HEK293 (cell line): ENCODE results near the gene TRAF2.

Experiments used
- CTCF ChIA-PET: fragments of 350-600 bp; formaldehyde crosslinking; extraction: SDS; loops from one replicate; lab custom pipeline; 2021; ENCODE audit warnings: antibody characterized with exemption; lab: Yijun Ruan, JAX
- POLR2A ChIA-PET: fragments of 300-600 bp; formaldehyde crosslinking; extraction: SDS; loops from one replicate; lab custom pipeline; 2020; ENCODE audit warnings: antibody characterized with exemption, inconsistent platforms; lab: Yijun Ruan, JAX
- H3K27ac ChIP-seq: fragments of 200-500 bp; sonication (Bioruptor generic); 2 replicates; pipeline ENCODE4 v1.5.1; 2014; ENCODE audit warnings: low read depth, low read length, control low read depth, inconsistent platforms; ENCODE audit errors: extremely low read depth
- H3K36me3 ChIP-seq, 2 experiments: fragments of 200-500 bp in 1 of 2; sonication (Bioruptor generic) in 1 of 2; 1 replicate in 1 of 2; 2 replicates in 1 of 2; pipeline ENCODE4 v1.5.1; 2014 to 2017; ENCODE audit warnings: inconsistent platforms in 2 of 2, low read length in 2 of 2; ENCODE audit not compliant: control insufficient read depth in 2 of 2, insufficient read depth in 1 of 2
- H3K4me1 ChIP-seq: fragments of 200-500 bp; sonication (Bioruptor generic); 2 replicates; pipeline ENCODE4 v1.5.1; 2014; ENCODE audit warnings: mild to moderate bottlenecking, low read length, inconsistent platforms; ENCODE audit not compliant: control insufficient read depth, insufficient read depth
- H3K4me3 ChIP-seq: 2 replicates; pipeline ENCODE4 v1.5.1; 2011; ENCODE audit warnings: low read depth, mild to moderate bottlenecking, control low read depth, low read length, moderate library complexity
- H3K9me3 ChIP-seq: fragments of 200-500 bp; sonication (Bioruptor generic); 2 replicates; pipeline ENCODE4 v1.5.1; 2014; ENCODE audit warnings: low read depth, low read length, inconsistent platforms; ENCODE audit not compliant: control insufficient read depth, insufficient read depth
- BCL11A ChIP-seq: fragments of 450-650 bp; formaldehyde crosslinking; IDR thresholded peaks from 2 replicates; pipeline ENCODE4 v1.5.1; 2016; ENCODE audit warnings: low read depth, missing biosample characterization, missing genetic modification characterization
- BCL11B ChIP-seq: fragments of 450-650 bp; formaldehyde crosslinking; IDR thresholded peaks from 2 replicates; pipeline ENCODE4 v1.5.1; 2016; ENCODE audit warnings: low read depth, missing biosample characterization, missing genetic modification characterization
- FEZF1 ChIP-seq: fragments of 450-650 bp; formaldehyde crosslinking; IDR thresholded peaks from 2 replicates; pipeline ENCODE4 v1.5.1; 2016; ENCODE audit warnings: missing biosample characterization, missing genetic modification characterization
- GLI4 ChIP-seq: fragments of 450-650 bp; formaldehyde crosslinking; IDR thresholded peaks from 2 replicates; pipeline ENCODE4 v1.5.1; 2016; ENCODE audit warnings: missing biosample characterization, missing genetic modification characterization
- GLIS2 ChIP-seq: fragments of 450-650 bp; formaldehyde crosslinking; IDR thresholded peaks from 2 replicates; pipeline ENCODE4 v1.5.1; 2016; ENCODE audit warnings: missing biosample characterization, missing genetic modification characterization
- KLF1 ChIP-seq: fragments of 450-650 bp; formaldehyde crosslinking; IDR thresholded peaks from 2 replicates; pipeline ENCODE4 v1.5.1; 2016; ENCODE audit warnings: missing biosample characterization, missing genetic modification characterization
- KLF7 ChIP-seq: fragments of 450-650 bp; formaldehyde crosslinking; IDR thresholded peaks from 2 replicates; pipeline ENCODE4 v1.5.1; 2016; ENCODE audit warnings: missing biosample characterization, missing genetic modification characterization, borderline replicate concordance
- PRDM4 ChIP-seq: fragments of 450-650 bp; formaldehyde crosslinking; IDR thresholded peaks from 2 replicates; pipeline ENCODE4 v1.5.1; 2017; ENCODE audit warnings: missing biosample characterization, missing genetic modification characterization
- ZBTB20 ChIP-seq: fragments of 450-650 bp; formaldehyde crosslinking; IDR thresholded peaks from 2 replicates; pipeline ENCODE4 v1.5.1; 2016; ENCODE audit warnings: missing biosample characterization, missing genetic modification characterization
- ZBTB8A ChIP-seq: fragments of 450-650 bp; formaldehyde crosslinking; IDR thresholded peaks from 2 replicates; pipeline ENCODE4 v1.5.1; 2016; ENCODE audit warnings: missing biosample characterization, missing genetic modification characterization
- ZFHX2 ChIP-seq: fragments of 450-650 bp; formaldehyde crosslinking; conservative IDR thresholded peaks from 2 replicates; pipeline ENCODE4 v1.5.1; 2016; ENCODE audit warnings: missing biosample characterization, missing genetic modification characterization
- ZNF16 ChIP-seq: fragments of 450-650 bp; formaldehyde crosslinking; IDR thresholded peaks from 2 replicates; pipeline ENCODE4 v1.5.1; 2016; ENCODE audit warnings: low read depth, missing biosample characterization, missing genetic modification characterization
- ZNF292 ChIP-seq: fragments of 450-650 bp; formaldehyde crosslinking; IDR thresholded peaks from 2 replicates; pipeline ENCODE4 v1.5.1; 2016; ENCODE audit warnings: low read depth, missing biosample characterization, missing genetic modification characterization, borderline replicate concordance
- ZNF341 ChIP-seq: fragments of 450-650 bp; formaldehyde crosslinking; IDR thresholded peaks from 2 replicates; pipeline ENCODE4; 2016; ENCODE audit warnings: low read depth, missing biosample characterization, missing genetic modification characterization
- ZNF501 ChIP-seq: fragments of 450-650 bp; formaldehyde crosslinking; IDR thresholded peaks from 2 replicates; pipeline ENCODE4 v1.5.1; 2016; ENCODE audit warnings: missing biosample characterization, missing genetic modification characterization
- ZNF518A ChIP-seq: fragments of 450-650 bp; formaldehyde crosslinking; conservative IDR thresholded peaks from 2 replicates; pipeline ENCODE4 v1.5.1; 2016; ENCODE audit warnings: low read depth, missing biosample characterization, missing genetic modification characterization
- ZNF571 ChIP-seq: fragments of 450-650 bp; formaldehyde crosslinking; IDR thresholded peaks from 2 replicates; pipeline ENCODE4 v1.5.0; 2017; ENCODE audit warnings: missing biosample characterization, missing genetic modification characterization
- ZNF658 ChIP-seq: fragments of 450-650 bp; formaldehyde crosslinking; IDR thresholded peaks from 2 replicates; pipeline ENCODE4; 2016; ENCODE audit warnings: missing biosample characterization, missing genetic modification characterization
- ZSCAN18 ChIP-seq: fragments of 450-650 bp; formaldehyde crosslinking; IDR thresholded peaks from 2 replicates; pipeline ENCODE4 v1.5.1; 2016; ENCODE audit warnings: missing biosample characterization, missing genetic modification characterization
- ZSCAN23 ChIP-seq: fragments of 450-650 bp; formaldehyde crosslinking; IDR thresholded peaks from 2 replicates; pipeline ENCODE4 v1.5.1; 2016; ENCODE audit warnings: missing biosample characterization, missing genetic modification characterization
- ZXDB ChIP-seq: fragments of 450-650 bp; formaldehyde crosslinking; IDR thresholded peaks from 2 replicates; pipeline ENCODE4 v1.5.1; 2016; ENCODE audit warnings: missing biosample characterization, missing genetic modification characterization

TRAF2 gene

GRCh38 chr9:136839229-136840139 lies 46.8 kb upstream of the TRAF2 start:
- ChIA-PET CTCF (interaction anchor here (0.7 to 3.3 kb wide), 5 partner anchors 8 to 196 kb away, joined by 3 to 13 read pairs (median 3); no protein-coding TSS in a partner anchor), POLR2A (interaction anchor here (0.5 to 1.2 kb wide), 3 partner anchors 20 to 183 kb away, joined by 3 to 4 read pairs (median 4); no protein-coding TSS in a partner anchor)
- Histone ChIP-seq H3K36me3 (peaks cover 0 to 40% of the 10 kb centered on the region in 2 experiments; a peak in 2 of 3 replicates), H3K4me1 (0 out of 2 replicates have a peak, but pooled peaks cover 5% of the 10 kb centered on the region), H3K9me3 (no peaks in the 10 kb centered on the region), H3K27ac (no peak overlapping the region), H3K4me3 (no peak overlapping the region)
- TF ChIP-seq ZNF16 (tag by site-specific recombination) (no peak), KLF7 (tag by site-specific recombination) (0 out of 2 replicates have a peak, but pooled peaks have one; percentile 20), ZBTB20 (tag by site-specific recombination) (no peak), KLF1 (0 out of 2 replicates have a peak, but pooled peaks have one; percentile 7), BCL11B (tag by site-specific recombination) (0 out of 2 replicates have a peak, but pooled peaks have one; percentile 71), ZFHX2 (peak; percentile 44), ZNF571 (no peak), ZNF518A (tag by site-specific recombination) (no peak), ZNF292 (tag by site-specific recombination) (no peak), ZSCAN23 (tag by site-specific recombination) (no peak), PRDM4 (peak; percentile 85), ZNF341 (peak; percentile 80), ZXDB (tag by site-specific recombination) (no peak), ZBTB8A (tag by site-specific recombination) (no peak), GLIS2 (tag by site-specific recombination) (peak; percentile 21; the same call in 1 of the 2 replicates), ZSCAN18 (tag by site-specific recombination) (no peak), GLI4 (tag by site-specific recombination) (no peak), ZNF658 (no peak), ZNF501 (tag by site-specific recombination) (no peak), FEZF1 (tag by site-specific recombination) (no peak), BCL11A (0 out of 2 replicates have a peak, but pooled peaks have one; percentile 37)
